SIG-M5 treated with dmso at 0.1 percent for 504 hours (cell line): ENCODE results near the gene CYTH1.

ENCODE experiments used
- DNase-seq: peaks from one replicate; lab custom pipeline; 2025; ENCODE audit not compliant: unreplicated experiment; lab: John Stamatoyannopoulos, UW

Gene CYTH1

GRCh38 chr17:78805301-78805700, 23.2 kb upstream of the CYTH1 start:
- DNase-seq: no peak

GRCh38 chr17:78804777-78805176, 22.7 kb upstream of the CYTH1 start:
- DNase-seq: no peak

DNA sequence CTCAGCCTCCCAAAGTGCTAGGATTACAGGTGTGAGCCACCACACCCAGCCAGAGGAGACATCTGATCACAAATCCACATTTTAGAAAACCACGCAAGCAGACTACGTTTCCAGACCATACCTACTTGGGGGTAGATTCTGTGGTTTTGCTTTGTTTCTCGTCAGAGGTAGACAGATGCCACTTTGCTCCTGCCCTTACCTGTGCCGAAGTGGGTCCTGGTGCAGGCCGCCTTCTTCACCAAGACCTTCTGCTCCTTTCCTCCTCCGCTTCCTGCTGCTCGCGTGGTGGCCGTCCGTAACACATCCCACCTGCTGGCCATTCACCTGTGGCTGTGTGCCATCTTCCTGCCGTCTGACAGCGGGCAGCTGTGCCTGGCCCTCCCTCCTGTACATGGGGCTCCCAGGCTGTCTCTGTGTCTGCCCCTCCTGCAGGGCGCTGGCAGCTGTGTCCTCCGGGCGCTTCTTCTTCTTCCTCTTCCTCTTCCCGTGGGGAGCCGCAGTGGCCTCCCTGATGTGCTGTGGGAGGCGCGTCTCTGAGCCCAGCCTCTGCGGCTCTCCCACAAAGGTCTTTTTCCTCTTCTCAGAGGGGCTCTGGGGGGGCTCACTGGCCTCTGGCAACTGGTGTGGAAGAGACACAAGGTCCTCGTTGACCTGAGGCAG, 21.2 kb upstream of the CYTH1 start:
- DNase-seq: no peak

GRCh38 chr17:78802459-78802858, 20.4 kb upstream of the CYTH1 start:
- DNase-seq: no peak

DNA sequence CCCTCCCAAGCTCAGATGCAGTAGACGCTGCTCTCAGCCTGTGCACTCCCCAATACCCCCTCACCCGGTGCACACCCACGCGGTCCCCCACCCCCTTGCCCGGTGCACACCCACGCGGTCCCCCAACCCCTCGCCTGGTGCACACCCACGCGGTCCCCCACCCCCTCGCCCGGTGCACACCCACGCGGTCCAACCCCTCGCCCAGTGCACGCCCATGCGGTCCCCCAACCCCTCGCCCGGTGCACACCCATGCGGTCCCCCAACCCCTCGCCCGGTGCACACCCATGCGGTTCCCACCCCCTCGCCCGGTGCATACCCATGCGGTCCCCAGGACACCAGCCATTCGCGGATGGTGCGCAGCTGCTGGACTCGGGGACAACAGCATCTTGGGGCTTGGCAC, 19.9 kb upstream of the CYTH1 start:
- DNase-seq: no peak

DNA sequence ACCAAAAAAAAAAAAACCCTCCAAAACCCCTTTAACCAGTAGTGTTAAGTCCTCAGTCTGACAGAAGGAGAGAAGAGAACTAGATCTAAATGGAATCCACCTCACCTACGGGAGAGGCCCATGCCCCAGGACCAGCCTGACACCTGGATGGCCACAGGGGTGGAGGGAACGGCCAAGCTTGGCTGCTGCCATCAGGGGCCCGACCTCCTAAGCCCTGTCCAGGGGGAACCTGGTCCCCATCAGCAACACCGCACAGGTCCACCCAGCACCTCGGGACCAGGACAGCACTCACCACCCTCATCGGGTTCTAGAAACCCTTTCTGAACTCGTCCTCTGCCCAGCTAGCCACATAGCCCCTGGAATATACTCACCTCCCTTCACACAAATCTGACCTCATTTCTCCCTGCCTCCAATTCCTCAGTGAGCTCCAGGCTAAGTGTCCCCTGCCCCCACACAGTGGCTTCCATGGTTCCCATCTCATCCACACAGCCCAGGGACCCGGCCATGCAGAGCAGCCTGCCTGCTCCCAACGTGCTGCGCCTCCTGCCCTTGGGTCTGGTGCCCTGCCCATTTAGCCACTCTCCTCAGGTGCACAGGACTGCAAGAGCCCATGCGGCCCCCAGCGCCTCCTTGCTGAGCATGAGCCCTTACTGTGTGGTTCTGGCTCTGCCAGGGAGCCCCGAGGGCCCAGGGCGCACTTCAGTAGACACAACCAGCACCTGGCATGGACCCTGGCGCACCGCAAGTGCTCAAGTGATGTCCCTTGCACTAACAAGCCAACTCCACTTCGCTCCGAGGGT, 18.3 kb upstream of the CYTH1 start:
- DNase-seq: no peak

DNA sequence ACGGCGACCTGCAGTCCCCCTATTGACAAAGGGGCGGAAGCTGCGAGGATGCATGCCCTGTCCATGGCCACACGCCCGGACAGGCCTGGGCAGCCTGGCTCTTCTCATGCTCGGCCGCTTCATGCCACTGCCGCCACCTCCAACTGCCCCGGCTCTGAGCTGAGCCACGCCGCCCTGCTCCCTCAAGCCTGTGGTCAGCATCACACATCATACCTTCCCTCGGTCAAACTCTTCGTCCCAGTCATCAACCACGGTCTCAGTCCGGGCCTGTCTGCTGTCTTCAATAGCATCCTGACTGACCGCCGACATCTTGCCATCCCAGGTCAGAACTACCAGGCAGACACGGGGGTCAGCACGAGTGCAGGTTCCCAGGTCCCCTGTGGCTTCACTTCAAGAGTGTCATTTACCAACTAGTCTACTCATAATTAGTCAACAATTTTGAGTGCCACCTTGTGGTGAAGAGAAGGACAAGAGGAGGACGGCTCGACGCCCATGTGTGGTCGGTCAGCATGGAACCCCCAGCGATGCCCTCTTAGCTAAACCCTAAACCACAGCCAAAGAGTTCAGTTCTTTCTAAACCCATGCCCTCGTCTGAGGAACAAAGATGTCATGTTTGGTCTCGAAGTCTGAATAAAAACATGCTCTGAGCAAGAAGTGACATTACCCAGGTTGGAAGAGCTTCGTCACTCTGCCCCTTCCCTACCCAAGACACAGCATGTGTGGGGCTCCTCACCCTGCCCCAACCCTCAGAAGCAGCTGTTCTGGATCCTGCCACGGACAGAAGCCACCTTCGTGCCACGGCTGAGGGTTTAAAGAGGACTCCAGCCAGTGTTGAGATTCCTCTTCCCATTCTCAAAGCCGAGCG, 16.9 kb upstream of the CYTH1 start:
- peak; percentile 4 for DNase-seq

- no peak for DNase-seq
These were observed 15.9 kb upstream of the CYTH1 start for GRCh38 chr17:78797691-78798585.

DNA sequence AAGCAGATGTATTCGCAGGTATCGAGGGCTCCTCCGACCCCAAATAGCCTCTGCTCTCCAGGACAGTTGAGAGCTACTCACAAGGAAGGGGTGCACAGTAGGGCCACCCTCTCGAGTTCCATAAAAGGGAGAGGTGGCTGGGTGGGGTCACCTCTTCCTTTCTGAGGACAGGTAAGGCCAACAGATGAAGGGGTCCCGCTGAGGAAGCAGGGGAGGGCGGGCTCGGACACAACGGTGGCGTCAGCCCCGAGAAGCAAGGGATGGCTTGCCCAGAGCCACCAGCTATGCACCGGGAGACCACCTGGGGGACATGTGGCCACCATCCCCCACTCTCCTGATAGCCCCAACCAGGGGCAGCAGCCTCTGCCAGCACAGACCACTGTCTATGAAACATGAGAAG, 15.1 kb upstream of the CYTH1 start:
- no peak for DNase-seq

GRCh38 chr17:78796517-78796900, 14.4 kb upstream of the CYTH1 start:
- no peak for DNase-seq

GRCh38 chr17:78795861-78796516, 13.9 kb upstream of the CYTH1 start:
- DNase-seq: no peak

DNA sequence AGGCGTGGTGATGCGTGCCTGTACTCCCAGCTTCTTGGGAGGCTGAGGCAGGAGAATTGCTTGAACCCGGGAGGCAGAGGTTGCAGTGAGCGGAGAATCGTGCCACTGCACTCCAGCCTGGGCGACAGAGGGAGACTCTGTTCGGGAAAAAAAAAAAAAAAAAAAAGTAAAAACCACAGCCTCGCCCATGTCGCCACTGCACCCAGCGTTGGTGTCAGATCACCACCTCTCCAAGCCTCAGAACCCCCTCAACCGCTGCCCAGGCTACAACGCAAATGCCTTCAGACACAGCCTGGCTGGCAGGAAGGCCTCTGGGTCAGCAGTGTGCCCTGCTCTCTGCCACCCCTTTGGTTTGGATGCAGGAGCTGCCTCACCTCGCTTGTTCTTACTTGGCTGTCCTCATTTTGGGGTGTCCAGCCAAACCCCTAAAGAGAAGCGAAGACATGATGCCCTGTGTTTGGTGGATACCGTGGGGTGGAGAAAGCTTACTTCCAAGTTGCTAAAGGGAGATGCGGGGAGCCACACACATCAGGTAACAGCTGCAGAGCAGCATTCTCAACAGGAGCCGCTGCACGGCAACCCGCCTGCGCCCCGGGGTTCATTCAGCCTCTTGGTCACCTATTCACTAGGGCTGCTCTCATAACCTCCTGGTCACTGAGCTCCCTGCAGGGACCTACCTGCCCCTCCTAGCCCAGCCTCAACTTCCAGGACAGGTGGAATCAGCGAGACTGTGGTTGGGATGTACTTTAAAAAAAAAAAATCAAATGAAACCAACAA, 13.0 kb upstream of the CYTH1 start:
- DNase-seq: no peak

GRCh38 chr17:78794399-78794798, 12.3 kb upstream of the CYTH1 start:
- DNase-seq: no peak

- no peak for DNase-seq
These were observed 11.9 kb upstream of the CYTH1 start for GRCh38 chr17:78793968-78794367.

- no peak for DNase-seq
These were observed 11.3 kb upstream of the CYTH1 start for GRCh38 chr17:78793415-78793814.

- no peak for DNase-seq
These were observed 10.0 kb upstream of the CYTH1 start for GRCh38 chr17:78791840-78792709.

- no peak for DNase-seq
These were observed 8.5 kb upstream of the CYTH1 start for GRCh38 chr17:78790552-78790951.

- no peak for DNase-seq
These were observed 7.6 kb upstream of the CYTH1 start for GRCh38 chr17:78789663-78790181.
